ENCODE data around the gene PHETA1. TPM values are rescaled to one million over a fixed set of nuclear protein-coding genes. Genes with fewer than 3 reads are reported as not detected.

Gene PHETA1
- total and polyA plus RNA-seq, 2 of the 13 experiments (the other 11 are each of a cell fraction or from before 2014, with no cell fraction given), result 11.3 to 20.8 TPM

GRCh38 chr12:111367661-111368221 is 1.2 kb downstream of the PHETA1 start (continued):
- TF ChIP-seq ZBTB26 (CRISPR knock-in tag; IDR thresholded peaks at IDR 0.05; ENCODE audit: borderline replicate concordance) (peak; percentile 37; the same call in 1 of the 2 replicates), GATAD1 (CRISPR knock-in tag; IDR thresholded peaks at IDR 0.05) (peak; percentile 59; the same call in 1 of the 2 replicates), NPAS2 (CRISPR knock-in tag; IDR thresholded peaks at IDR 0.05; ENCODE audit: borderline replicate concordance) (no peak), ZNF501 (CRISPR knock-in tag; IDR thresholded peaks at IDR 0.05) (peak; percentile 80), ZSCAN21 (CRISPR knock-in tag; IDR thresholded peaks at IDR 0.05; ENCODE audit: borderline replicate concordance) (peak; percentile 40; the same call in 1 of the 2 replicates), MXI1 (IDR thresholded peaks at IDR 0.05; ENCODE audit: borderline replicate concordance, low read depth, low read length) (peak; percentile 66; the same call in 1 of the 3 replicates), ZBTB7A (CRISPR knock-in tag; IDR thresholded peaks at IDR 0.05) (peak; percentile 92), NFE2L1 (CRISPR knock-in tag; IDR thresholded peaks at IDR 0.05; ENCODE audit: borderline replicate concordance) (no peak), FOXJ3 (CRISPR knock-in tag; IDR thresholded peaks at IDR 0.05; ENCODE audit: borderline replicate concordance) (peak; percentile 52; the same call in 1 of the 2 replicates), ZBTB37 (CRISPR knock-in tag; IDR thresholded peaks at IDR 0.05) (peak; percentile 88), ZEB1 (IDR thresholded peaks at IDR 0.05; ENCODE audit: insufficient replicate concordance, low read depth) (no peak), ZNF343 (CRISPR knock-in tag; IDR thresholded peaks at IDR 0.05) (no peak), MXD4 (CRISPR knock-in tag; IDR thresholded peaks at IDR 0.05) (no peak), YEATS4 (CRISPR knock-in tag; IDR thresholded peaks at IDR 0.05; ENCODE audit: borderline replicate concordance) (peak; percentile 63; the same call in 1 of the 2 replicates), SMYD3 (CRISPR knock-in tag; IDR thresholded peaks at IDR 0.05) (no peak), ZBTB21 (CRISPR knock-in tag; IDR thresholded peaks at IDR 0.05) (0 out of 2 replicates have a peak, but pooled peaks have one; percentile 37), GMEB1 (CRISPR knock-in tag; IDR thresholded peaks at IDR 0.05; ENCODE audit: borderline replicate concordance) (no peak; the same call in 1 of the 2 replicates), ZNF740 (CRISPR knock-in tag; IDR thresholded peaks at IDR 0.05) (no peak), TFDP2 (CRISPR knock-in tag; IDR thresholded peaks at IDR 0.05) (peak; percentile 50; the same call in 1 of the 2 replicates), POLR2G (IDR thresholded peaks at IDR 0.05; ENCODE audit: low read depth, low read length) (peak; percentile 72), ZBTB42 (CRISPR knock-in tag; IDR thresholded peaks at IDR 0.05) (no peak), U2AF2 (IDR thresholded peaks at IDR 0.05; ENCODE audit: low read depth, low read length) (no peak), ZNF784 (CRISPR knock-in tag; IDR thresholded peaks at IDR 0.05; ENCODE audit: borderline replicate concordance) (peak; percentile 70; the same call in 1 of the 2 replicates)
